Kidney (tissue), 14 donors: ENCODE results near the gene COL11A2. TPM values are rescaled to one million over a fixed set of nuclear protein-coding genes. Genes with fewer than 3 reads are reported as not detected.
"Not testable (repeated sequence)": the region's sequence is repeated elsewhere in the genome, so short reads cannot be mapped to it uniquely, and the experiment has no call there.

Experiments used
- DNase-seq, 5 donors: peaks; one replicate each; pipeline ENCODE4 v3.0.0-alpha.2; 2013 to 2020
- FAIRE-seq: peaks from 2 replicates; lab custom pipeline; 2012; peaks lifted over from hg19 to GRCh38; lab: Jason Lieb, UNC
- H3K27ac ChIP-seq, 2 donors: one replicate each; pipeline ENCODE4 v1.7.0; 2013; ENCODE audit warnings: low read depth in 2 of 2, low read length in 2 of 2, inconsistent platforms in 1 of 2
- H3K27me3 ChIP-seq: one replicate; pipeline ENCODE4 v1.7.1; 2013; ENCODE audit warnings: low read length, inconsistent platforms; ENCODE audit not compliant: control insufficient read depth, insufficient read depth
- H3K36me3 ChIP-seq, 3 donors: one replicate each; pipeline versions ENCODE4 v1.7.0 to v1.7.1; 2013; ENCODE audit warnings: low read length in 3 of 3, control low read depth in 1 of 3, inconsistent platforms in 1 of 3; ENCODE audit not compliant: insufficient read depth in 3 of 3, control insufficient read depth in 2 of 3
- H3K4me1 ChIP-seq, 3 donors: one replicate each; pipeline versions ENCODE4 v1.7.0 to v1.7.1; 2013; ENCODE audit warnings: low read length in 3 of 3, inconsistent platforms in 1 of 3, low read depth in 1 of 3; ENCODE audit not compliant: control insufficient read depth in 2 of 3, insufficient read depth in 2 of 3
- H3K4me3 ChIP-seq, 3 donors: one replicate each; pipeline versions ENCODE4 v1.7.0 to v1.8.1; 2013; ENCODE audit warnings: low read length in 3 of 3, control low read depth in 1 of 3, inconsistent platforms in 1 of 3
- H3K9ac ChIP-seq, 3 donors: one replicate each; pipeline versions ENCODE4 v1.7.0 to v1.7.1; 2013; ENCODE audit warnings: low read length in 3 of 3, control low read depth in 1 of 3, inconsistent platforms in 1 of 3
- H3K9me3 ChIP-seq, 3 donors: one replicate each; pipeline versions ENCODE4 v1.7.0 to v1.7.1; 2013; ENCODE audit warnings: low read length in 3 of 3, control low read depth in 1 of 3, inconsistent platforms in 1 of 3; ENCODE audit not compliant: control insufficient read depth in 2 of 3, insufficient read depth in 1 of 3
- intact Hi-C: fragments of 100-400 bp; cut with DNase I; formaldehyde crosslinking; loops from one replicate; pipeline ENCODE4 v1.11.1; 2022
- polyA plus RNA-seq: library from polyadenylated mRNA; stranded (reverse); fragments of 350-450 nt; fragmentation: Illumina TruSeq; extraction: RNeasy Lipid Tissue Mini Kit (QIAGEN cat#74804); gene quantifications from one replicate; pipeline ENCODE4 v1.2.3, GENCODE V29; 2014; ENCODE audit warnings: low read depth, low replicate concordance; ENCODE audit not compliant: insufficient read depth
- total RNA-seq: library from RNA; stranded (reverse); fragmentation: NEBNext Ultra II Directional; extraction: Animal tissue kit (Norgen Biotek cat#: 25700); gene quantifications from one replicate; pipeline ENCODE4 v1.2.1, GENCODE V29; 2021
- TF ChIP-seq, protein P1 (sequence below): IDR thresholded peaks from 3 replicates; pipeline ENCODE4 v1.5.1; 2012; ENCODE audit warnings: mild to moderate bottlenecking, moderate library complexity, borderline replicate concordance; ENCODE audit not compliant: insufficient read depth; ENCODE audit errors: extremely low read depth
- donor health status: control.
- donor health status: control.
- donor health status: control.
- donor health status: control.
- donor health status: control.
- donor health status: DM: yes; HTN: yes; CAD: no.
- donor health status: Normal renal cell carcinoma (clear cell type).

Gene COL11A2
- total and polyA plus RNA-seq, 2 donors from 2014 or later = 0.85 to 2.3 TPM

DNA sequence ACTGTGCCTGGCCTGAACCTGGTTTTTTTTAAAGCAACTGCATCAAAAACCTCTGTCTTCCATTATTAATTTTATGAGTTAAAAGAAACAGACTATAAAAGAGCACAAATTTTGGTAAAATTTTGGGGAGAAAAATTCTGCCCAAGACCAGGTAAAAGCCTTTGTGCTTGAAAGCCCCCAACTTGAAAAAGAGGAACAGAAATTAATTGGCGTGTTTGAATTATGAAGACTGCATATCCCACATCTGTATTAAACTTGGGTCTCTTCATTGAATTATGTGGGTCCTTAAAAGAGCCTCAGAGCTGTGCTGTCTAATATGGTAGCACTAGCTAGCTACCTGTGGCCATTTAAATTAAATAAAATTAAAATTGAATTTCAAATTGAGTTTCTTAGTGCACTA lies 41.2 kb downstream of the COL11A2 start:
- Histone ChIP-seq H3K4me3 (no peak overlapping the region), H3K27me3 (no peaks in the 10 kb centered on the region), H3K4me1 (no peaks in the 10 kb centered on the region), H3K36me3 (no peaks in the 10 kb centered on the region), H3K9ac (no peak overlapping the region), H3K27ac (no peak overlapping the region), H3K9me3 (no peaks in the 10 kb centered on the region)
- TF ChIP-seq, protein P1, sequence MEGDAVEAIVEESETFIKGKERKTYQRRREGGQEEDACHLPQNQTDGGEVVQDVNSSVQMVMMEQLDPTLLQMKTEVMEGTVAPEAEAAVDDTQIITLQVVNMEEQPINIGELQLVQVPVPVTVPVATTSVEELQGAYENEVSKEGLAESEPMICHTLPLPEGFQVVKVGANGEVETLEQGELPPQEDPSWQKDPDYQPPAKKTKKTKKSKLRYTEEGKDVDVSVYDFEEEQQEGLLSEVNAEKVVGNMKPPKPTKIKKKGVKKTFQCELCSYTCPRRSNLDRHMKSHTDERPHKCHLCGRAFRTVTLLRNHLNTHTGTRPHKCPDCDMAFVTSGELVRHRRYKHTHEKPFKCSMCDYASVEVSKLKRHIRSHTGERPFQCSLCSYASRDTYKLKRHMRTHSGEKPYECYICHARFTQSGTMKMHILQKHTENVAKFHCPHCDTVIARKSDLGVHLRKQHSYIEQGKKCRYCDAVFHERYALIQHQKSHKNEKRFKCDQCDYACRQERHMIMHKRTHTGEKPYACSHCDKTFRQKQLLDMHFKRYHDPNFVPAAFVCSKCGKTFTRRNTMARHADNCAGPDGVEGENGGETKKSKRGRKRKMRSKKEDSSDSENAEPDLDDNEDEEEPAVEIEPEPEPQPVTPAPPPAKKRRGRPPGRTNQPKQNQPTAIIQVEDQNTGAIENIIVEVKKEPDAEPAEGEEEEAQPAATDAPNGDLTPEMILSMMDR = no peak
- intact Hi-C loops = no loop called here
- DNase-seq = no peak
- FAIRE-seq = no peak

DNA sequence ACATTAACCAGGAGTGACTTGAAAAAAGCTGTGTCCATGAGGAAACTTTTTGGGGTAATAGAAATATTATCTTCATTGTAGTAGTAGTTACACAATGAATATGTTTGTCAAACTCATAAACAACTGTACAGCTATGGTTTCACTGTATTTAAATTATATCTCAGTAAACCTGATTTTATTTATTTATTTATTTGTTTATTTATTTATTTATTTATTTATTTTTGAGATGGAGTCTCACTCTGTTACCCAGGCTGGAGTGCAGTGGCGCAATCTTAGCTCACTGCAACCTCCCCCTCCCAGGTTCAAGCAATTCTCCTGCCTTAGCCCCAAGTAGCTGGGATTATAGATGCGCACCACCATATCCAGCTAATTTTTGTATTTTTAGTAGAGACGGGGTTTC lies 41.7 kb downstream of the COL11A2 start:
- DNase-seq, intact Hi-C loops, H3K4me1 ChIP-seq, H3K36me3 ChIP-seq, H3K4me3 ChIP-seq, H3K27me3 ChIP-seq, H3K9me3 ChIP-seq, H3K27ac ChIP-seq, H3K9ac ChIP-seq, FAIRE-seq: not testable (repeated sequence)

DNA sequence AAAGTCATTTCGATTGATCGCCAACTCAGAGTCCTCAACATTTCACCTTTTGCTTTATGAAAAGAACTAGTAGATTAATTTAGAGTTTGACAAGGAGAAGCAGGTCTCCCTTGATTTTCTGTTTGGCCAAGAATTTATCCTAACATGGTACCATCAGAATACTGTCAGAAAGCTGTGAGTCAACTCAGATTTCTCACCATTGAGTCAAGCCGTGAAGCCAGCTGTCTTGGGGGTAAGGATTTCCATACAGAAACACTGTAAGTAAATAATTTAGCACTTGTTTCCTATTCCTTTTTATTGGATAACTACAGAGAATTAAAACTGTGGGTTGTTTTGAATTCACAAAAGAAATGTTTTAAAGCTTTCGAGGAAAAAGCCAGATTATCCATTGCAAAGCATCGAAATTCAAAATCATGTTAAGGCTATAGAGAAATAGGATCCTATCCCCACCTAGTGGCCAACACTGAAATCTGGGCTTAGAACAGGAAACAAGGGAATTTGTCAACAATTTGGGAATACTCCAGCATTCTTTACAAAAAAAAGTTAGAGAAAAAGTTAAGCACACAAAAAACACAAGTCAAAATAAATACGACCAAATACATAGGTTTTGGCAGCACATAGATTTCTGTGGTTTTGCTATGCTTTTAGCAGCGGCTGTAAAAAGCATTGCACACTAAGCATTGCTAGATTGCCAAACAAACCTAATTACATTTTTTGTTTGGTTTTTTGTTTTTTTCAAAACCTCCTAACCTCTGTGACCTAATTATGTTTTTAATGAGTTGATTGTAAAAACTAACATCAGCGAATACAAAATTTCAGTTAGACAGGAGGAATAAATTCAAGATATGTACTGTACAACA lies 44.2 kb downstream of the COL11A2 start:
- no peaks in the 10 kb centered on the region for H3K36me3 ChIP-seq
- intact Hi-C loops = no loop called here
- H3K27ac ChIP-seq = no peak overlapping the region
- peak in 2 of 5 donors; percentile 63 to 80 for DNase-seq
- no peaks in the 10 kb centered on the region for H3K9me3 ChIP-seq
- no peak overlapping the region for H3K9ac ChIP-seq
- peak; percentile 96 for FAIRE-seq
- no peak overlapping the region for H3K4me3 ChIP-seq
- TF ChIP-seq, protein P1 = peak; percentile 64
- H3K4me1 ChIP-seq = peaks cover 0 to 3% (median 0%) of the 10 kb centered on the region in 3 donors
- H3K27me3 ChIP-seq = no peaks in the 10 kb centered on the region

GRCh38 chr6:33144373-33144772 lies 47.9 kb downstream of the COL11A2 start:
- intact Hi-C loops = no loop called here

More at GRCh38 chr6:33144373-33144772, 47.9 kb downstream of the COL11A2 start:
- Histone ChIP-seq H3K27me3 (no peaks in the 10 kb centered on the region), H3K4me3 (no peak overlapping the region), H3K9me3 (no peaks in the 10 kb centered on the region), H3K9ac (no peak overlapping the region), H3K36me3 (no peaks in the 10 kb centered on the region), H3K27ac (no peak overlapping the region), H3K4me1 (peaks cover 0 to 3% (median 0%) of the 10 kb centered on the region in 3 donors)
- TF ChIP-seq, protein P1 = no peak
- DNase-seq = peak in 2 of 5 donors; percentile 27 to 39
- FAIRE-seq = no peak
